ENCODE measurements around the gene NUDT16L1. TPM values are rescaled to one million over a fixed set of nuclear protein-coding genes. Genes with fewer than 3 reads are reported as not detected.

NUDT16L1 gene
- total and polyA plus RNA-seq, 2 donors, result 35.4 to 37.1 TPM

DNA sequence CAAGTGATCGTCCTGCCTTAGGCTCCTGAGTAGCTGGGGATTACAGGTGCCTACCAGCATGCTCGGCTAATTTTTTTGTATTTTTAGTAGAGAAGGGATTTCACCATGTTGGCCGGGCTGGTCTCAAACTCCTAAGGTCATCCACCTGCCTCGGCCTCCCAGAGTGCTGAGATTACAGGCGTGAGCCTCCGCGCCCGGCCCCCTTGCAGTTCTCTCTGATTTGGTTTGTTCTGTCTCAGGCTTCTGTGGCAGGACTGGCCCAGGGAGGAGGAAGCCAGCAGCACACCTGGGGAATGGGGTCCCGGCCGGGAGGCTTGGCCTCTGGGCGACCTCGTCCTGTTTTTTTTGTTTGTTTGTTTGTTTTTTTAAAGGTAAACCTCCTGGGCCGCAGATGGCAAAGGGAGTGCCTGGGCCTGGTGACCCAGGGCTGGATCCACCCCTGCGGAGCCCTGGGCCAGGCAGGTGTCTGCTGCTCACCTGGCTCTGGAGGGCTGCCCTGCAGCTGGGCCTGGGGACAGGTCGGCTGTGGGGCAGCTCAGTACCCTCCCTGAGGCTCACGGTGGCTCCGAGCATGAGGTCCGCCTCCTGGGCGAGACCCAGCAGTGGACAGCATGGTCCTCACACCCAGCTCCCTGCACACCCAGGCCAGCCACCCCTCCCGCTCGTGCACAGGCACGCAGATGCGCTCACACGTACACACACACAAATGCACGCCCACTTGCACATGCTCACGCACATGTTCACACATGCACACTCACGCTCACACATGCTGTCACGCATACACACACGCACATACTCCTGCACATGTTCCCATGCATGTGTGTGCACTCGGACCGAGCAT, 3.3 kb upstream of the NUDT16L1 start:
- no peak overlapping the region for H3K4me3 ChIP-seq (ENCODE audit: low read length in 2 of 2)
- no peaks in the 10 kb centered on the region for H3K9me3 ChIP-seq (ENCODE audit: control insufficient read depth in 2 of 2, insufficient read depth in 1 of 2, low read length in 1 of 2)
- H3K27ac ChIP-seq (ENCODE audit: low read depth in 1 of 2, low read length in 1 of 2), result no peak overlapping the region
- 97% methylated on average over 31 of the region's 31 CpGs for WGBS
- peaks cover 10% of the 10 kb centered on the region in 2 donors for H3K4me1 ChIP-seq (ENCODE audit: control insufficient read depth in 2 of 2, insufficient read depth in 2 of 2, low read length in 2 of 2)
- DNase-seq (ENCODE audit: low read depth in 6 of 9, low spot score in 9 of 9), result no peak
- H3K27me3 ChIP-seq (ENCODE audit: control insufficient read depth in 2 of 2, insufficient read depth in 1 of 2, low read length in 1 of 2), result no peaks in the 10 kb centered on the region
- H3K36me3 ChIP-seq (ENCODE audit: control insufficient read depth in 2 of 2, insufficient read depth in 2 of 2, low read length in 1 of 2), result peaks cover 30 to 53% of the 10 kb centered on the region in 2 donors

DNA sequence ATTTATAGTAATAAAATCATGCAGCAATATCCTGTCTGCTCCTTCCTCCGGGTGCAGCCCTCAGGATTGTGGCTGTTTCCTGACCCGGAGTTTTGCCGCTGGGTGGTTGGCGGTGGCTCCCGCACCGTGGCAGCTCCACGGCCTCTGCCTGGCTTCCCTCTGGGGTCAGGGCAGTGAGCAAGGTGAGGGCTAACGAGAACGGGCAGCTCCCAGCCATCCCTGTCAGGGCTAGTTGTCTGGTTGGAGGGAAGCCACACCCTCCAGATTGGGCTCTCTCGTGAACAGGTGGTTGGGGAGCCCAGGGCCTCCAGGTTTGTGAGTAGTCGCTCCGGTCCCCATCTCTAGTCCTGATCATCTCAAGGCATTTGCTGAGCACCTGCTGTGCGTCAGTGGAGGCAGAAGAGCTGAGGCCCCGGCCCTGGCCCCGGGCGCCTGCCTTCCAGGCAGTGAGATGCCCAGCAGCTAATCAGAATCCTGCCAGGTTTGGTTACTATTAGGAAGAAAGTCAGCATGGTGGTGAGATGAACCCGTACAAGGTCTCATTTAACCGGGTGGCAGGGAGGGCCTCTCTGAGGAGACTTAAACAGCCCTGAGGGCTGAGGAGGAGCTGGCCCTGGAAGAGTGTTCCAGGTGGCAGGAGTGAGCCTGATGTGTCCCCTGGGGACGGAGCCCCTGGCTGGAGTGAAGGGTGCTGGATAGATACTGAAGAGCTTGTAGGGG, 2.3 kb upstream of the NUDT16L1 start:
- Histone ChIP-seq H3K9me3 (ENCODE audit: control insufficient read depth in 2 of 2, insufficient read depth in 1 of 2, low read length in 1 of 2) (no peaks in the 10 kb centered on the region), H3K4me1 (ENCODE audit: control insufficient read depth in 2 of 2, insufficient read depth in 2 of 2, low read length in 2 of 2) (peaks cover 10% of the 10 kb centered on the region in 2 donors), H3K36me3 (ENCODE audit: control insufficient read depth in 2 of 2, insufficient read depth in 2 of 2, low read length in 1 of 2) (peaks cover 30 to 54% of the 10 kb centered on the region in 2 donors), H3K27ac (ENCODE audit: low read depth in 1 of 2, low read length in 1 of 2) (no peak overlapping the region), H3K27me3 (ENCODE audit: control insufficient read depth in 2 of 2, insufficient read depth in 1 of 2, low read length in 1 of 2) (no peaks in the 10 kb centered on the region), H3K4me3 (ENCODE audit: low read length in 2 of 2) (no peak overlapping the region)
- WGBS, result 94% methylated on average over 19 of the region's 19 CpGs
- DNase-seq (ENCODE audit: low read depth in 6 of 9, low spot score in 9 of 9), result no peak

DNA sequence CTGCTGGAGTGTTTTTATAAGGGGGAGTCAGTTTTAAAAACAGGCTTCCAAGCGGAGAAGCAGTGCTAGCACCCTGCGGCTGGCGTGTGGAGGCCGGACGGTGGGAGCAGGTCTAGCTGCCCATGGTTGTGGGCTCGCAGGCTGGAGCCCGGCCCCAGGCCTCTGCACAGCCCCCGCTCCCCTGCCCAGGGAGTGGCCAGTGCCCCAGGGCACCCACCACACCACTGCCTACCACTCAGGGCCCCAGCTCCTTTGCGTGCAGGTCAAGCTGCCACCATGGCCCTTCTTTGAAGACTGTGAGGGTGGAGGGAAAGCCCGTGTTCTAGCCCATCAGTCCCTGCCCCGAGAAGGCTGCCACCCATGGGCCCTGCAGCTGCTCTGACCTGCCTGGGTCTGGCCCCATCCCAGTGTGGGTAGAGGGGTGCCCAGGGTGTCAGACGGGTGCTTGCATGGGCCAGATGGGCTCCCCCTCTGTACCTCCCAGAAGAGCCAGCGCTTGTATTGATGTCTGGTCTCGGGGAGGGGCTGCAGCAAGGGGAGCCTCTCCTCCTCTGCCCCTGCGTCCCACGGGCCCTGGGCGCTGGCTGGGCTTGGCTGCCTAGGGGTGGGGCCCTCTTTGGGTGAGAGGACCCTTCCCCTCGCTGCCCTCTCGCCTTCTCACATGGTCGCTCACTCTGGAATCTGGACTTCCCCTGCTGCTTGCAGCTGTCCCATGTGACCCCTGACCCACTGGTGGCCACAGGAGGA, 1.5 kb upstream of the NUDT16L1 start:
- no peak overlapping the region for H3K27ac ChIP-seq (ENCODE audit: low read depth in 1 of 2, low read length in 1 of 2)
- no peaks in the 10 kb centered on the region for H3K27me3 ChIP-seq (ENCODE audit: control insufficient read depth in 2 of 2, insufficient read depth in 1 of 2, low read length in 1 of 2)
- no peak for DNase-seq (ENCODE audit: low read depth in 6 of 9, low spot score in 9 of 9)
- H3K9me3 ChIP-seq (ENCODE audit: control insufficient read depth in 2 of 2, insufficient read depth in 1 of 2, low read length in 1 of 2), result no peaks in the 10 kb centered on the region
- H3K36me3 ChIP-seq (ENCODE audit: control insufficient read depth in 2 of 2, insufficient read depth in 2 of 2, low read length in 1 of 2), result peaks cover 33 to 54% of the 10 kb centered on the region in 2 donors
- H3K4me3 ChIP-seq (ENCODE audit: low read length in 2 of 2), result no peak overlapping the region
- whole genome bisulfite sequencing, result 95% methylated on average over 20 of the region's 20 CpGs
- peaks cover 10% of the 10 kb centered on the region in 2 donors for H3K4me1 ChIP-seq (ENCODE audit: control insufficient read depth in 2 of 2, insufficient read depth in 2 of 2, low read length in 2 of 2)

DNA sequence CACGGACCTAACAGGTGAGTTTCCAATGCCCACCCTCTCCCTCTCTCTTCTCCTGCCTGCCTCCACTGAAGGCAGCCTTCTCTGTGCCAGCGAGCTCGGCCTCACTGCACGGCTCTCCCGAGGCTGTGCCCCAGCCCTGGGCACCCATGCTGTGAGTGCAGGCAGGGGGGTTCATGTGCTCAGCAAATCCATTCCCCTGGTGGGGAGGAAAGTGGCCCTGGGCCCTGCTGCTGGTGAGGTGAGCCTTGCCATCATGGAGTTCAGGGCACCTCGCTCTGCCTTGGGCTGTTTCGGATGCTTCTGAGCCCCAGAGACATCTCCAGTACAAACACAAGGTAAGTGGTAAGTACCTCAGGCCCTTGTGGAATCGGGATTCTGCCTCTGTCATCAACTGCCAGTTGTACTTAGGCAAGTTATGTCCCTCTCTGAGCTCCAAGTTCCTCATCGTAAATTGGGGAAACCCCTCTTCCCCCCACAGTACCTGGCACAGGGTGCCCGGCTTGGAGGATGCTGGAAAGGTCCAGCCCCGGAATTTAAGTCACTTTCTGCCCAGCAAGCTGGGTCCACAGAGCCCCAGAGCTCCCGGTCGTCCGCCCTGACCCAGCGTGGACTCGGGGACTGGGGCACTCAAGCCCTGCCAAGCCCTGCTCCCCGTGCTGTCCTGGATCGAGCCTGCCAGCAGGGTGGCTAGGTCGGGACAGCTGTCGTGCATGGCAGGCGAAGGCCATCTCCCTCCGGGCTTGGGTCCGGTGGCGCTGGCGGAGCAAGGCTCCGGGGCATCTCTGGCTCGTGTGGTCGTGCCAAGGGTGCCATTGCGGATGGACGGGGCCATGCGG, 684 bp upstream of the NUDT16L1 start:
- Histone ChIP-seq H3K4me3 (ENCODE audit: low read length in 2 of 2) (peak overlapping the region; percentile 65 to 68), H3K36me3 (ENCODE audit: control insufficient read depth in 2 of 2, insufficient read depth in 2 of 2, low read length in 1 of 2) (peaks cover 37 to 58% of the 10 kb centered on the region in 2 donors), H3K4me1 (ENCODE audit: control insufficient read depth in 2 of 2, insufficient read depth in 2 of 2, low read length in 2 of 2) (peaks cover 10% of the 10 kb centered on the region in 2 donors), H3K27ac (ENCODE audit: low read depth in 1 of 2, low read length in 1 of 2) (peak overlapping the region; percentile 3 to 72), H3K9me3 (ENCODE audit: control insufficient read depth in 2 of 2, insufficient read depth in 1 of 2, low read length in 1 of 2) (no peaks in the 10 kb centered on the region), H3K27me3 (ENCODE audit: control insufficient read depth in 2 of 2, insufficient read depth in 1 of 2, low read length in 1 of 2) (no peaks in the 10 kb centered on the region)
- 29% methylated on average over 31 of the region's 31 CpGs for WGBS
- DNase-seq (ENCODE audit: low read depth in 6 of 9, low spot score in 9 of 9), result peak in 1 of 9 donors; percentile 26

DNA sequence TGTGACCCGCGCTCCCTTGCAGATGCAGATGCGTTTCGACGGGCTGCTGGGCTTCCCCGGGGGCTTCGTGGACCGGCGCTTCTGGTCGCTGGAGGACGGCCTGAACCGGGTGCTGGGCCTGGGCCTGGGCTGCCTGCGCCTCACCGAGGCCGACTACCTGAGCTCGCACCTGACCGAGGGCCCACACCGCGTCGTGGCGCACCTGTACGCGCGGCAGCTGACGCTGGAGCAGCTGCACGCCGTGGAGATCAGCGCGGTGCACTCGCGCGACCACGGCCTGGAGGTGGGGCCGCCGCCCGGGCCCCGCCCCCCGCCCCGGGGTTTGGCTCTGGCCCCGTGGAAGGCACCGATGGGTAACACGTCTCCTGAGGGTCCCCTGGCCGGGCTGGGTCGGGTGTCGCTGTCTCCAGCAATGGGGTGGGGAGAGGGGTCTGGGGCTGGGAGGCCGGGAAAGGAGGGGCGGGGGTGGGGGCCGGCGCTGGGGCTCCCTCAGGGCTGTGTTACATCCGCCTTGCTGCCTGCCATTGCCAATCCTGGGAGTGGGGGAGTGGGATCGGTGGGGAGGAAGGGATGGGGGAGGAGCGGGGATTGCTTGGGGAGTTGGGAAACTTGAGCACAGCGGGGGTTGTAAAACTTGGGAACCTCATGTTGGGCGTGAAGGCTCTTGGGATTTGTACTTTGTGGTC, 737 bp downstream of the NUDT16L1 start:
- WGBS, result 4% methylated on average over 54 of the region's 54 CpGs
- H3K27me3 ChIP-seq (ENCODE audit: control insufficient read depth in 2 of 2, insufficient read depth in 1 of 2, low read length in 1 of 2), result no peaks in the 10 kb centered on the region
- H3K9me3 ChIP-seq (ENCODE audit: control insufficient read depth in 2 of 2, insufficient read depth in 1 of 2, low read length in 1 of 2), result no peaks in the 10 kb centered on the region
- H3K4me3 ChIP-seq (ENCODE audit: low read length in 2 of 2), result peak overlapping the region; percentile 65 to 67
- H3K4me1 ChIP-seq (ENCODE audit: control insufficient read depth in 2 of 2, insufficient read depth in 2 of 2, low read length in 2 of 2), result peaks cover 10% of the 10 kb centered on the region in 2 donors
- peak overlapping the region; percentile 81 to 93 for H3K27ac ChIP-seq (ENCODE audit: low read depth in 1 of 2, low read length in 1 of 2)
- peaks cover 35 to 55% of the 10 kb centered on the region in 2 donors for H3K36me3 ChIP-seq (ENCODE audit: control insufficient read depth in 2 of 2, insufficient read depth in 2 of 2, low read length in 1 of 2)
- peak in 3 of 9 donors; percentile 51 to 69 (median 63) for DNase-seq (ENCODE audit: low read depth in 6 of 9, low spot score in 9 of 9)

DNA sequence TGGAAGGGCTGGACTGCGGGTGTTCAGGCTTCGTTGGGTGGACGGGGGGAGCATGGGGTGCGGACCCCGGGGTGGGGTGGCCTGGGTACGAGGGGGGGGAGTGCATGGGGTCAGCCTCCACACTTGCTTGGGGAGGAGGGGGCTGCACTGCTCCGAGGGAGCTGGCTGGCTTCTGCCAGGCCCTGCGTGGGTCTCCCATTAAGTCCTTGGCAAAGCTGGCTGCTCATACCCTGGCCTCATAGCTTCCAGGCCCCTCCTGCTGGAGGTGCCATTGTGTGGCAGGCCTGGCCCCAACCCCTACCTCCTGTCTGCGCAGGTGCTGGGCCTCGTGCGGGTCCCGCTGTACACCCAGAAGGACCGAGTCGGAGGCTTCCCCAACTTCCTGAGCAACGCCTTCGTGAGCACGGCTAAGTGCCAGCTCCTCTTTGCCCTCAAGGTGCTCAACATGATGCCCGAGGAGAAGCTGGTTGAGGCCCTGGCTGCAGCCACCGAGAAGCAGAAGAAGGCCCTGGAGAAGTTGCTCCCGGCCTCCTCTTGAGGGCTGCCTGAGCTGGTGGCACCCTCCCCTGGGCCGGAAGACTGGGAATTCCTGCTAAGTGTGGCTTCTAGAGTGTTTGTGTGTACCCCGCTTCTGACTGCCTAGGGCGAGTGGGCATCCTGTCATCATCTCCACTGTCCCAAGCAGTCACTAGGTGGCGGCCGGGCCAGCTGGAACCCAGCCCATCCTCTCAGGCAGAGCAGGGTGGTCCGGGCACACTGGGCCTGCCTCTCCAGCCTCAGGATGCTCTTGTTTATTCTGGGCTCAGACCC, 1.5 kb downstream of the NUDT16L1 start:
- peaks cover 10% of the 10 kb centered on the region in 2 donors for H3K4me1 ChIP-seq (ENCODE audit: control insufficient read depth in 2 of 2, insufficient read depth in 2 of 2, low read length in 2 of 2)
- H3K27ac ChIP-seq (ENCODE audit: low read depth in 1 of 2, low read length in 1 of 2), result peak overlapping the region in 1 of 2 donors; percentile 36
- peak overlapping the region; percentile 65 to 67 for H3K4me3 ChIP-seq (ENCODE audit: low read length in 2 of 2)
- DNase-seq (ENCODE audit: low read depth in 6 of 9, low spot score in 9 of 9), result no peak
- H3K36me3 ChIP-seq (ENCODE audit: control insufficient read depth in 2 of 2, insufficient read depth in 2 of 2, low read length in 1 of 2), result peaks cover 38 to 56% of the 10 kb centered on the region in 2 donors
- H3K9me3 ChIP-seq (ENCODE audit: control insufficient read depth in 2 of 2, insufficient read depth in 1 of 2, low read length in 1 of 2), result no peaks in the 10 kb centered on the region
- no peaks in the 10 kb centered on the region for H3K27me3 ChIP-seq (ENCODE audit: control insufficient read depth in 2 of 2, insufficient read depth in 1 of 2, low read length in 1 of 2)
- 79% methylated on average over 26 of the region's 26 CpGs for WGBS

DNA sequence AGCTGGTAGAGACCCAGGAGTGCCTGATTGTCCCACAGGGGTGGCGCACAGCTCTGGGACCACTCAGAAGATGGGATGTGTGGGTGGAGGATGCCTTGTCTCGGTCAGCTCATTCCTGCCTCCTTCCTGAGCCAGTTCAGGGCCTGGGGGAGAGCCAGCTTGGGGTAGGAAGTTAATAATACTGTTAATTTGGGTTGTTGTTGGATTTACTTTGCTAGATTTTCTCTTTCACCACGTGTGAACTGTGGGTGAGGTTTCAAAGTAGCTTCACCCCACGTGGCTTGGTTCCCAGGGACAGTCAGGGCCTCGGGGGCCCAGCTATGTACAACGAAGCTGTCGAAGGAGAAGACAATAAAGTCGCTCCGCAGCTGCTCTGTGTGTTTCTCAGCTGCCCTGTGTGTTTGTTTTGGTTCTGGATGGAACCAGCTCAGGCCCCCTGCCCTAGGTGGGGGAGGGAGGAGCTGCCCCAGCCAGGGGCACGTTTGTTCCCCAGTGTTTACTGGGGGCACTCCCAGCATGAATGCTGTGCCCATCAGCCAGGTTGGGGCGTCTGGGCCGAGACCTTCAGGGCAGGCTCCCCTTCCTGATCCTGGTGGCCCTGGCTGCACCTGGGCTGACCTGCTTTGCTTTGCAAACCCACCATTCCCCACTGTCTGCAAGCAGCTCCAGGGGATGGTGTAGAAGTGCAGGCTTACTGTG, 2.3 kb downstream of the NUDT16L1 start:
- H3K4me1 ChIP-seq (ENCODE audit: control insufficient read depth in 2 of 2, insufficient read depth in 2 of 2, low read length in 2 of 2), result peaks cover 10% of the 10 kb centered on the region in 2 donors
- H3K36me3 ChIP-seq (ENCODE audit: control insufficient read depth in 2 of 2, insufficient read depth in 2 of 2, low read length in 1 of 2), result peaks cover 41 to 52% of the 10 kb centered on the region in 2 donors
- 92% methylated on average over 12 of the region's 12 CpGs for WGBS
- H3K27ac ChIP-seq (ENCODE audit: low read depth in 1 of 2, low read length in 1 of 2), result peak overlapping the region in 1 of 2 donors; percentile 37
- no peak for DNase-seq (ENCODE audit: low read depth in 6 of 9, low spot score in 9 of 9)
- no peak overlapping the region for H3K4me3 ChIP-seq (ENCODE audit: low read length in 2 of 2)
- H3K9me3 ChIP-seq (ENCODE audit: control insufficient read depth in 2 of 2, insufficient read depth in 1 of 2, low read length in 1 of 2), result no peaks in the 10 kb centered on the region
- H3K27me3 ChIP-seq (ENCODE audit: control insufficient read depth in 2 of 2, insufficient read depth in 1 of 2, low read length in 1 of 2), result no peaks in the 10 kb centered on the region

Data from thymus (tissue), 11 donors.